OCI-LY3 (cell line): ENCODE results near the gene B3GNT2.

Experiments used
- H2AFZ ChIP-seq: fragments of 200-600, 300-600 bp; shearing (Covaris generic); 2 replicates; pipeline ENCODE4 v1.6.0; 2014; ENCODE audit warnings: antibody characterized with exemption, low read depth, low read length
- H3K27ac ChIP-seq: fragments of 200-600, 300-600 bp; sonication (generic); 2 replicates; pipeline ENCODE4 v1.5.1; 2014; ENCODE audit warnings: mild to moderate bottlenecking, low read length, moderate library complexity, mixed read lengths
- H3K27me3 ChIP-seq: fragments of 200-600, 300-600 bp; sonication (generic); 2 replicates; pipeline ENCODE4 v1.6.1; 2014; ENCODE audit warnings: low read depth, low read length, mixed read lengths
- H3K36me3 ChIP-seq: fragments of 200-600, 300-600 bp; sonication (generic); replicated peaks from 2 replicates; pipeline ENCODE3; 2014; ENCODE audit warnings: low read depth, low read length, mixed read lengths
- H3K4me1 ChIP-seq: fragments of 300-600, 200-600 bp; sonication (generic); 2 replicates; pipeline ENCODE4 v1.6.1; 2014; ENCODE audit warnings: low read length, mixed read lengths
- H3K4me2 ChIP-seq: fragments of 200-600, 300-600 bp; sonication (generic); 2 replicates; pipeline ENCODE4 v1.6.1; 2014; ENCODE audit warnings: low read length, mixed read lengths
- H3K4me3 ChIP-seq: fragments of 300-600, 200-600 bp; sonication (generic); 2 replicates; pipeline ENCODE4 v1.5.1; 2014; ENCODE audit warnings: antibody characterized with exemption, mild to moderate bottlenecking, low read length, moderate library complexity
- H3K79me2 ChIP-seq: fragments of 300-600, 200-600 bp; shearing (Covaris generic); 2 replicates; pipeline ENCODE4 v1.6.1; 2014; ENCODE audit warnings: mild to moderate bottlenecking, low read length, mixed read lengths
- H3K9ac ChIP-seq: fragments of 300-600, 200-600 bp; shearing (Covaris generic); 2 replicates; pipeline ENCODE4 v1.6.0; 2014; ENCODE audit warnings: mild to moderate bottlenecking, low read length, moderate library complexity
- H3K9me3 ChIP-seq: fragments of 200-600, 300-600 bp; shearing (Covaris generic); 2 replicates; pipeline ENCODE4 v1.6.1; 2014; ENCODE audit warnings: low read length, mixed read lengths; ENCODE audit not compliant: insufficient read depth
- H4K20me1 ChIP-seq: fragments of 200-600, 300-600 bp; sonication (generic); 2 replicates; pipeline ENCODE4 v1.6.1; 2016; ENCODE audit warnings: low read length, mixed read lengths; ENCODE audit not compliant: insufficient read depth
- CTCF ChIP-seq: fragments of 200-600, 300-600 bp; sonication (generic); IDR thresholded peaks from 2 replicates; pipeline ENCODE4 v1.5.1; 2014; ENCODE audit warnings: antibody characterized with exemption, low read length, low read depth
- EZH2phosphoT487 ChIP-seq: fragments of 200-600 bp; shearing (Covaris generic); IDR thresholded peaks from 2 replicates; pipeline ENCODE4 v1.6.1; 2018; ENCODE audit warnings: antibody characterized with exemption, mixed run types, low read depth

The B3GNT2 gene

GRCh38 chr2:62217421-62217820, 21.5 kb downstream of the B3GNT2 start:
- Histone ChIP-seq H3K79me2 (peaks cover 100% of the 10 kb centered on the region), H3K4me1 (no peaks in the 10 kb centered on the region), H3K27me3 (no peaks in the 10 kb centered on the region), H3K4me2 (no peak overlapping the region), H3K27ac (no peak overlapping the region), H3K9me3 (0 out of 2 replicates have a peak, but pooled peaks cover 5% of the 10 kb centered on the region), H2AFZ (no peak overlapping the region), H3K4me3 (no peak overlapping the region), H3K36me3 (peaks cover 66% of the 10 kb centered on the region), H3K9ac (no peak overlapping the region), H4K20me1 (peaks cover 100% of the 10 kb centered on the region)
- TF ChIP-seq CTCF = no peak
- no peak for TF ChIP-seq EZH2phosphoT487

- Histone ChIP-seq H3K4me3 (no peak overlapping the region), H3K4me1 (no peaks in the 10 kb centered on the region), H3K27me3 (no peaks in the 10 kb centered on the region), H3K79me2 (peaks cover 100% of the 10 kb centered on the region), H3K27ac (no peak overlapping the region), H3K4me2 (no peak overlapping the region), H3K36me3 (peaks cover 71% of the 10 kb centered on the region), H2AFZ (no peak overlapping the region), H3K9me3 (0 out of 2 replicates have a peak, but pooled peaks cover 5% of the 10 kb centered on the region), H4K20me1 (peaks cover 100% of the 10 kb centered on the region), H3K9ac (no peak overlapping the region)
- no peak for TF ChIP-seq EZH2phosphoT487
Observed at GRCh38 chr2:62217970-62218369, 22.1 kb downstream of the B3GNT2 start.

GRCh38 chr2:62219407-62220159, 23.7 kb downstream of the B3GNT2 start:
- peaks cover 70% of the 10 kb centered on the region for H3K36me3 ChIP-seq
- H3K79me2 ChIP-seq = peaks cover 100% of the 10 kb centered on the region
- TF ChIP-seq EZH2phosphoT487 = no peak
- no peak for TF ChIP-seq CTCF

GRCh38 chr2:62221141-62221540, 25.2 kb downstream of the B3GNT2 start:
- H3K4me1 ChIP-seq = no peaks in the 10 kb centered on the region
- H3K4me2 ChIP-seq = no peak overlapping the region
- peaks cover 100% of the 10 kb centered on the region for H3K79me2 ChIP-seq
- no peak overlapping the region for H3K4me3 ChIP-seq
- 0 out of 2 replicates have a peak, but pooled peaks cover 5% of the 10 kb centered on the region for H3K9me3 ChIP-seq
- H2AFZ ChIP-seq = no peak overlapping the region
- H3K27me3 ChIP-seq = no peaks in the 10 kb centered on the region
- no peak overlapping the region for H3K27ac ChIP-seq
- H3K36me3 ChIP-seq = peaks cover 79% of the 10 kb centered on the region
- H3K9ac ChIP-seq = no peak overlapping the region
- no peak for TF ChIP-seq CTCF
- TF ChIP-seq EZH2phosphoT487 = no peak
- H4K20me1 ChIP-seq = peaks cover 95% of the 10 kb centered on the region

More at GRCh38 chr2:62219407-62220159, 23.7 kb downstream of the B3GNT2 start:
- H3K4me2 ChIP-seq = no peak overlapping the region
- H3K27me3 ChIP-seq = no peaks in the 10 kb centered on the region
- H4K20me1 ChIP-seq = peaks cover 96% of the 10 kb centered on the region
- no peak overlapping the region for H3K4me3 ChIP-seq
- no peak overlapping the region for H3K9ac ChIP-seq
- H3K27ac ChIP-seq = no peak overlapping the region
- H2AFZ ChIP-seq = no peak overlapping the region
- H3K4me1 ChIP-seq = no peaks in the 10 kb centered on the region
- 0 out of 2 replicates have a peak, but pooled peaks cover 5% of the 10 kb centered on the region for H3K9me3 ChIP-seq
